Loucy (cell line): Measurements from ENCODE around the gene NCF2.

Experiments used
- H2AFZ ChIP-seq: fragments of 200-600 bp; sonication (generic); 2 replicates; pipeline ENCODE4 v1.6.0; 2016; ENCODE audit warnings: antibody characterized with exemption, mild to moderate bottlenecking, low read length, moderate library complexity
- H3F3A ChIP-seq: fragments of 200-600 bp; 2 replicates; pipeline ENCODE4 v1.6.0; 2016; ENCODE audit warnings: antibody characterized with exemption, low read depth, mild to moderate bottlenecking
- H3K27me3 ChIP-seq: fragments of 200-600 bp; sonication (generic); 2 replicates; pipeline ENCODE4 v1.6.1; 2014; ENCODE audit warnings: low read length, mild to moderate bottlenecking; ENCODE audit not compliant: insufficient read depth, poor library complexity, severe bottlenecking
- H3K36me3 ChIP-seq: fragments of 200-600 bp; sonication (generic); 2 replicates; pipeline ENCODE4 v1.6.1; 2016; ENCODE audit warnings: low read length; ENCODE audit not compliant: insufficient read depth
- H3K4me1 ChIP-seq: fragments of 200-600 bp; sonication (generic); 2 replicates; pipeline ENCODE4 v1.5.1; 2014; ENCODE audit warnings: low read length, mild to moderate bottlenecking; ENCODE audit not compliant: insufficient read depth, poor library complexity, severe bottlenecking
- H3K4me2 ChIP-seq: fragments of 200-600 bp; sonication (generic); 2 replicates; pipeline ENCODE4 v1.6.0; 2014; ENCODE audit warnings: antibody characterized with exemption, low read length, low read depth, mild to moderate bottlenecking; ENCODE audit not compliant: poor library complexity, severe bottlenecking
- H3K4me3 ChIP-seq: fragments of 200-600 bp; sonication (generic); 2 replicates; pipeline ENCODE4 v1.5.1; 2014; ENCODE audit warnings: low read length, mild to moderate bottlenecking, mixed read lengths; ENCODE audit not compliant: poor library complexity, severe bottlenecking
- H3K79me2 ChIP-seq: fragments of 200-600 bp; sonication (generic); 2 replicates; pipeline ENCODE4 v1.6.1; 2014; ENCODE audit warnings: low read length; ENCODE audit not compliant: insufficient read depth
- H3K9ac ChIP-seq: fragments of 200-600 bp; sonication (generic); 2 replicates; pipeline ENCODE4 v1.6.0; 2014; ENCODE audit warnings: mild to moderate bottlenecking, low read depth, low read length, moderate library complexity; ENCODE audit not compliant: poor library complexity, severe bottlenecking
- H3K9me2 ChIP-seq: fragments of 200-600 bp; sonication (generic); replicated peaks from 2 replicates; pipeline ENCODE4 v1.6.1; 2016; ENCODE audit warnings: low read depth, low read length, mixed read lengths
- H3K9me3 ChIP-seq: fragments of 200-600 bp; sonication (generic); 2 replicates; pipeline ENCODE4 v1.6.1; 2014; ENCODE audit warnings: mild to moderate bottlenecking, antibody characterized with exemption, low read length, low read depth; ENCODE audit not compliant: insufficient read depth
- H4K20me1 ChIP-seq: fragments of 200-600 bp; sonication (generic); 2 replicates; pipeline ENCODE4 v1.6.0; 2014; ENCODE audit warnings: antibody characterized with exemption, low read length, mild to moderate bottlenecking; ENCODE audit not compliant: insufficient read depth, poor library complexity, severe bottlenecking
- EZH2phosphoT487 ChIP-seq: fragments of 200-600 bp; IDR thresholded peaks from 2 replicates; pipeline ENCODE4 v1.6.1; 2018; ENCODE audit warnings: antibody characterized with exemption, mild to moderate bottlenecking, moderate library complexity, borderline replicate concordance
- TF ChIP-seq, protein P1 (sequence below): fragments of 200-600 bp; sonication (generic); conservative IDR thresholded peaks from 2 replicates; pipeline ENCODE4 v1.5.1; 2014; ENCODE audit warnings: mild to moderate bottlenecking, antibody characterized with exemption, low read length

The NCF2 gene

DNA sequence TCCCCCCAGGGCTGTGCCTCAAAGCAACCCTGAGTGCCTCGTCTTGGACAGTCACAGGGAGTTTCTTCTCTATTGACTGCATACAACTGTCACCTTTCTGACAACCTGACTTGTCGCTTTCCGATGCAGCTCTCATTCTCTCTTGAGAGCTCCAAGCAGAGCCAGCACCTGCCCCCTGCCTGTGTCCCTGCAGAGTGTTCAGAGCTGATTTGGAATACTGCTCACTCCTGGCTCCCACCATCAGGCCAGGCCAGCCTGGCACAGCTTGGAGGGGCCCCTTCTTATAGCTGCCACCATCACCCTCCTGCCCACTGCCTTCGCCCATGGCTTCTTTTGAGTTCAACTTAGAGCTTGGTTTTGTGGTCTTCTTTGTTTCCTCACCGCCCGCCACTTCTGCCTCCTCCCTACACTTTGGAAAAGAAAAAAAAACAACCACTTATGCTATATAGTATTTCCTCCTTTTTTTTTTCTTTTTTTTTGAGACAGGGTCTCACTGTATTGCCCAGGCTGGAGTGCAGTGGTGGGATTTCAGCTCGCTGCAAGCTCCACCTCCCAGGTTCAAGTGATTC lies 12.3 kb downstream of the NCF2 start:
- peaks cover 28% of the 10 kb centered on the region for H3K4me1 ChIP-seq
- H3K4me3 ChIP-seq: no peak overlapping the region
- H3K4me2 ChIP-seq: no peak overlapping the region
- H3F3A ChIP-seq: no peaks in the 10 kb centered on the region
- H3K79me2 ChIP-seq: no peaks in the 10 kb centered on the region
- TF ChIP-seq, protein P1, sequence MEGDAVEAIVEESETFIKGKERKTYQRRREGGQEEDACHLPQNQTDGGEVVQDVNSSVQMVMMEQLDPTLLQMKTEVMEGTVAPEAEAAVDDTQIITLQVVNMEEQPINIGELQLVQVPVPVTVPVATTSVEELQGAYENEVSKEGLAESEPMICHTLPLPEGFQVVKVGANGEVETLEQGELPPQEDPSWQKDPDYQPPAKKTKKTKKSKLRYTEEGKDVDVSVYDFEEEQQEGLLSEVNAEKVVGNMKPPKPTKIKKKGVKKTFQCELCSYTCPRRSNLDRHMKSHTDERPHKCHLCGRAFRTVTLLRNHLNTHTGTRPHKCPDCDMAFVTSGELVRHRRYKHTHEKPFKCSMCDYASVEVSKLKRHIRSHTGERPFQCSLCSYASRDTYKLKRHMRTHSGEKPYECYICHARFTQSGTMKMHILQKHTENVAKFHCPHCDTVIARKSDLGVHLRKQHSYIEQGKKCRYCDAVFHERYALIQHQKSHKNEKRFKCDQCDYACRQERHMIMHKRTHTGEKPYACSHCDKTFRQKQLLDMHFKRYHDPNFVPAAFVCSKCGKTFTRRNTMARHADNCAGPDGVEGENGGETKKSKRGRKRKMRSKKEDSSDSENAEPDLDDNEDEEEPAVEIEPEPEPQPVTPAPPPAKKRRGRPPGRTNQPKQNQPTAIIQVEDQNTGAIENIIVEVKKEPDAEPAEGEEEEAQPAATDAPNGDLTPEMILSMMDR: no peak
- no peak for TF ChIP-seq EZH2phosphoT487
- no peaks in the 10 kb centered on the region for H4K20me1 ChIP-seq
- H2AFZ ChIP-seq: no peak overlapping the region
- H3K36me3 ChIP-seq: no peaks in the 10 kb centered on the region
- no peaks in the 10 kb centered on the region for H3K9me2 ChIP-seq
- no peak overlapping the region for H3K9ac ChIP-seq
- no peaks in the 10 kb centered on the region for H3K27me3 ChIP-seq
- H3K9me3 ChIP-seq: no peaks in the 10 kb centered on the region

DNA sequence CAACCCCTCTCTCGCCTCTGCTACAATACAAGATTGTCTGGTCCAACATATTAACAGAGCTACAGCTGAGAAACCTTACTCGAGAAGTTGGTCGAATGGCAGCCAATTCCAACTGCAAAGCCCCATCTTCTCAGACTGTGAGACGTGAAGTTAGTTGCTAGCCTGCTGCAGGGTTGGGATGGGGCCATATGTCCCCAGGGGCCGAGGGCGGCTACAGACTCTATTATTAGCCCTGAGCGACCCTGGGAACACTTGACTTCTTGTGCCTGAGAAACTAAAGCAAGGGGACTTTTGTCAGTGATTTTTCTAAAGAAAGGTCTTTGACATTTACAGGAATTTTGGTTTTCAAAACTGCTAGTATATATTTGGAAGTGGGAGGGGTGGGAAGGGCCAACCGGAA lies 13.7 kb downstream of the NCF2 start:
- H3K9me2 ChIP-seq: no peaks in the 10 kb centered on the region
- no peak overlapping the region for H3K4me2 ChIP-seq
- H3K79me2 ChIP-seq: no peaks in the 10 kb centered on the region
- H3F3A ChIP-seq: no peaks in the 10 kb centered on the region
- no peak overlapping the region for H3K4me3 ChIP-seq
- no peak overlapping the region for H3K9ac ChIP-seq
- peaks cover 28% of the 10 kb centered on the region for H3K4me1 ChIP-seq
- TF ChIP-seq EZH2phosphoT487: no peak
- TF ChIP-seq, protein P1: no peak
- H2AFZ ChIP-seq: no peak overlapping the region
- H4K20me1 ChIP-seq: no peaks in the 10 kb centered on the region
- H3K27me3 ChIP-seq: no peaks in the 10 kb centered on the region
- no peaks in the 10 kb centered on the region for H3K36me3 ChIP-seq
- no peaks in the 10 kb centered on the region for H3K9me3 ChIP-seq

DNA sequence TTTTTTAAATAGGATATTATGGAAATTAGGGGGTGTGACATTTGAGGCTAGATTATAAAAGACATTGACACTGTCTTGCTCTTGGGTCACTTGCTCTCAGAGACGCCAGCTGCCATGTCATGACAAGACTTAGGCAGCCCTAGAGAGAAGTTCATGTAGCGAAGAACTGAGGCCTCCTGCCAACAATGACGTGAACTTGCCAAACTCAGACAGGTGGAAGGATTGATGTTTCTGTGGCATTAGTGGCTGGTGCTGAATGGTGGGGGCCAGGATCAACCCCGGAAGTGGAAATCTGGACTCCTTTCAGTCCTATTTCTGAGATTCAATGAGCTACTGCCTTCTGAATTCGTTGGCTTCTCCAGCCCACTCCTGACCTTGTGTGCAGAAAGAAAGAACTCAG lies 14.7 kb downstream of the NCF2 start:
- TF ChIP-seq, protein P1: no peak
- no peak for TF ChIP-seq EZH2phosphoT487
- H3K36me3 ChIP-seq: no peaks in the 10 kb centered on the region
- no peaks in the 10 kb centered on the region for H4K20me1 ChIP-seq

More for the DNA sequence above, 14.7 kb downstream of the NCF2 start:
- Histone ChIP-seq H3K27me3 (no peaks in the 10 kb centered on the region), H3K9me2 (no peaks in the 10 kb centered on the region), H3F3A (no peaks in the 10 kb centered on the region), H3K79me2 (no peaks in the 10 kb centered on the region), H3K9ac (no peak overlapping the region), H3K4me2 (no peak overlapping the region), H2AFZ (no peak overlapping the region), H3K4me1 (peaks cover 23% of the 10 kb centered on the region), H3K9me3 (no peaks in the 10 kb centered on the region), H3K4me3 (no peak overlapping the region)
